GM12891 (cell line): ENCODE data around the gene TNFRSF25.

Source experiments
- DNase-seq: peaks from one replicate; pipeline ENCODE4 v3.0.0; 2011; ENCODE audit warnings: low spot score; ENCODE audit not compliant: insufficient read length
- FAIRE-seq: peaks from 2 replicates; lab custom pipeline; 2011; peaks lifted over from hg19 to GRCh38; lab: Jason Lieb, UNC
- PAX5 ChIP-seq: IDR thresholded peaks from 2 replicates; pipeline ENCODE4 v1.6.1; 2011; ENCODE audit warnings: low read length, moderate library complexity, mild to moderate bottlenecking; ENCODE audit not compliant: insufficient read depth, severe bottlenecking
- POLR2A ChIP-seq: IDR thresholded peaks from 2 replicates; pipeline ENCODE4 v1.6.1; 2011; ENCODE audit warnings: low read depth, low read length, control low read depth
- POLR2AphosphoS5 ChIP-seq: IDR thresholded peaks from 2 replicates; pipeline ENCODE4 v1.6.1; 2011; ENCODE audit warnings: low read depth, low read length, control low read depth
- POU2F2 ChIP-seq: IDR thresholded peaks from 2 replicates; pipeline ENCODE4 v1.6.1; 2011; ENCODE audit warnings: low read depth, mild to moderate bottlenecking, control low read depth, low read length, moderate library complexity
- SPI1 ChIP-seq: IDR thresholded peaks from 2 replicates; pipeline ENCODE4 v1.6.1; 2011; ENCODE audit warnings: low read depth, low read length, control low read depth
- TAF1 ChIP-seq: IDR thresholded peaks from 2 replicates; pipeline ENCODE4 v1.6.1; 2011; ENCODE audit warnings: low read depth, low read length, control low read depth

Gene TNFRSF25

DNA sequence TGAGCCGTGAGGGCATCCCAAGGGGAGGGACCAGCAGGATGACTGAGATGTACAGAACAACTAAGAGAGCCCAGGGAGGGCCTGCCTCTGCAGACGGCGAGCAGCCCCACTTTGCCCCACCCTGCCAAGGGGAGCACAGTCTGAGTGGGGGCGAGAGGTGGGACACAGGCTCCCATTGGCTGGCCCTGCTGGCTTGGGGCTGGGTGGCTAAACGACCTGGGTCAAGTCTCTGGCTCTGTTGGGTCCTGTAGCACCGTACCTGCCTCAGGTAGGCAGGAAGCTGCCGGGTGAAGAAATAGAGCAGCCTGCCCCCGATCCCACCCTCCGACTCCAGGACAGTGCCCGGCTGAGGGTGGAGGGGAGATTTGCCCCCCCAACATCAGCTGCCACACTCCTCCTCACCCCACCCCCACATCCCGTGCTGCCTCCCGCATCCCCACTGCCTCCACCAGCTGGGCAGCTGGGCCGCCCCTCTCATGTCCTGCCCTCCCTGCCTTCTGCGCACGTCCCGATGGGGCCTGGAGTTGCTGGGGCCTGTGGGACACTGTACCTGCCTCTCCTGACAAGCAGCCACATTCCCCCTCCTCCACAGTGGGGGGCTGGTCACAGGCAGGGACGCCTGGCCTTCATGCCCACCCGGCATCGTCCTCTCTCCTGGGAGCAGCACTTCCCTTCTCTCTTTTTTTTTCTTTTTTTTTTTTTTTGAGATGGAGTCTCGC, 38.1 kb upstream of the TNFRSF25 start:
- FAIRE-seq (no peak), DNase-seq (no peak)
- no peak for TF ChIP-seq SPI1
- TF ChIP-seq POLR2A = no peak
- TF ChIP-seq POU2F2 = no peak
- TF ChIP-seq POLR2AphosphoS5 = no peak
- TF ChIP-seq PAX5 = no peak
- no peak for TF ChIP-seq TAF1

DNA sequence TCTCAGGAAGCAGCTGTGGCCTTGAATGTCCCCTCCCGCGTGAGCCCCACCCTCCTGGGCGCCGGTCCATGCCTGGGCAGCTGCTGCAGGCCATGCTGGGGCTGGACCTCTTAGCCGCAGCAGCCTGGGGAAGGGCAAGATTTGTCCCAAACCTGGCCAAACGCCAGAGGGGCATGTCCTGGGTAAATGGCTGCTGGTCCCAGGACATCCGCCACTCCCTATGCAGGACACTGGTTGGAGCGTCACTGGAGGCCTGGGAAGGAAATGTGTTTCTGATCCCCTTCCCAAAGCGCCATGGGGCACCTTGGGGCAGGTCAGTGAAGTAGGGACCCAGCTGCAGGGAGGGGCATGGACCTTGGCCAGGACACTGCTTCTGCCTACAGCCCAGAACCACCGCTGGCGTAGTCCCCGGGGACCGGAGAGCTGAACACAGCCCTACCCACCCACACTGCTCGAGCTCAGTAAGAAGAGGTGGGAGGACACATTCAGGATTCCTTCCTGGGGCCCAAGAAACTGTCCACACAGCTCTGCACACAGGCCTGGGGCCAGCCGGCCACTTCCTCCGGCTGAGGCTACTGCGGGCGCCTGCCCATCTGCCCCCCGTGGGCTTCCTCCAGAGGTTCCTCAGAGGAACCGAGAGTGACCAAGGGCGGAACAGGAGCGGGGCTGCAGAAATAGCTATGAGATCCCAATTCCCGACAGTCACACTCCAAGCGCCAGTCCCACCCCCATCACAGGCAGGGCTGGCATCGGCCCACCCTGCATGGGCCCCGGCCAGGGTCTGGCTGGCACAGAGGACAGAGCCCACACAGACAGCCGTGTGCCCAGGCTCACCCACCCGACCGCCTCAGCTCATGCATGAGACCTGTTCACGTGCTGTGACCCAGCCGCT, 36.3 kb upstream of the TNFRSF25 start:
- TF ChIP-seq PAX5 (no peak), TAF1 (no peak), POLR2A (no peak), POU2F2 (no peak), POLR2AphosphoS5 (no peak), SPI1 (no peak)
- no peak for DNase-seq
- no peak for FAIRE-seq

DNA sequence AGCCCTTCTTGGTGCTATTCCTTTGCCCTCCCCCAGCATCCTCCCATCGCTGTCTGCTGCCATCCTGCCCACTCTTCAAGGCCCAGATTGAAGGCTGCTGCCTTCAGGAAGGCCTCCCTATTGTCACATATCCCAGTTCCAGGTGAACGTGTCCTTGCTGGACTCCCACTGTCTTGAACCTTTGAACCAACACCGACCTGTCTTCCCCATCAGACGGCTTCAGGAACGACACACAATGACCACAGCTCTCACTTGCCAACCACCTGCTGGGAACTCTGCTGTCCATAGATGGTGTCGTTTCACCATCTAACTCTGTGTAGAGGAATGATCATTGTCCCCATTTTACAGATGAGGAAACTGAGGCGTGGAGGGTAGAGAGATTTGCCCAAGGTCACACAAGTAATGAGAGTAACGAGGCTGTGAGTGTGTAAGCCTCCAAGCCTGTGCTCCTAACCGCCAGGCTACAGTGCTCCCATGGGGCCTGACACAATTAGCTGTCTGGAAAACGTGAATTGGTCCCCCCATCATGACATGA, 35.4 kb upstream of the TNFRSF25 start:
- DNase-seq = no peak
- no peak for FAIRE-seq
- TF ChIP-seq POLR2AphosphoS5 (no peak), POU2F2 (no peak), SPI1 (no peak), POLR2A (no peak), PAX5 (no peak)

DNA sequence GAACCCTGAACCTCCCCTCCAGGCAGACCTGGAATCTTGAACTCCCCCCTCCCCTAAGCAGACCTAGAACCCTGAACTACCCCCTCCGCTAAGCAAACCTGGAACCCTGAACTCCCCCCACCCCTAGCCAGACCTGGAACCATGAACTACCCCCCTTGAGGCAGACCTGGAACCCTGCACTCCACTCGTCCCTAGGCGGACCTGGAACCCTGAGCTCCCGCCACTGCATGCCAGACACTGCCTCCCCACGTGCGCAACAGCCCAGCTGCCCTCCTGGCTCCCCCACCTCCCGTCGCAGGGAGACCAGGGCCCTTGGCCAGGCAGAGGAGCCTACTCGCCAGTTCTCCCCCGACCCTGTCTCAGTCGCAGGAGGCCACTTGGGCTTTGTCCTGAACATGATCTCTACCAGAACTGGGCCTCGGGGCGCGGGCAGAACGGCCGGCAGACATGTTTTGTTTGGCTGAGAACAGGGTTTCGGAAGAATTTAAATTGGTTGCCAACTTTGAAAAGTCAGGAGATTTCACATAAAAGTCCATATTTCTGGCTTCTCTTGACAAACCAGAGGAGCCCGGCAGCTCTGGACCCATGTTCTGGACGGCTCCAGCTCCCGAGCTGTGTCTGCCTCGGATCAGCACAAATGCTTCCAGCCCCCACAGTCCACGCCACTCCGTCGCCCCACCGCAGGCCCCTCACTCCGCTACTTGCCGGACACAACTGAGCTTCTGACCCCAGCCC, 34.7 kb upstream of the TNFRSF25 start:
- TF ChIP-seq POLR2A = no peak
- TF ChIP-seq POU2F2 = no peak
- no peak for TF ChIP-seq SPI1
- TF ChIP-seq TAF1 = no peak
- TF ChIP-seq PAX5 = no peak
- TF ChIP-seq POLR2AphosphoS5 = no peak
- DNase-seq (no peak), FAIRE-seq (no peak)

DNA sequence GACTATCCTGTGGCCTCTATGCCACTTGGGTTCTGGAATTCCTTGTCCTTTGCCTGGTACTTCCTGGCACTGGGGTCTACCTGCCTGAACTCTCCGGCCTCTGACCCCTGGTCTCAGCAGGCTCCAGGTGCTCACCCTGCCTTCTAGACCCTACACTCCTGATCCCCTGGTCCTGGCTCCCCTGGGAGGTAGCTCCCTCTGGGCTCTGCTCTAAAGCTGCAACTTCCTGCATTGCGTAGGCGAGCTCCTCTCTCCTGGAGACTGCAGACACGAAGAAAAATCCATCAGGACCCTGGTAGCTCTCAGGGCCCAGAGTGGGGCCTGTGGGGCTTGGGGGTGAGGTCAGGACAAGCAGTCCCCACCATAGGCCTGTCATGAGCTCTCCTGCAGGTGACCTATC, 33.3 kb upstream of the TNFRSF25 start:
- TF ChIP-seq POLR2AphosphoS5 = no peak
- no peak for TF ChIP-seq PAX5
- TF ChIP-seq SPI1 = no peak
- no peak for TF ChIP-seq POLR2A
- no peak for TF ChIP-seq POU2F2
- no peak for TF ChIP-seq TAF1

DNA sequence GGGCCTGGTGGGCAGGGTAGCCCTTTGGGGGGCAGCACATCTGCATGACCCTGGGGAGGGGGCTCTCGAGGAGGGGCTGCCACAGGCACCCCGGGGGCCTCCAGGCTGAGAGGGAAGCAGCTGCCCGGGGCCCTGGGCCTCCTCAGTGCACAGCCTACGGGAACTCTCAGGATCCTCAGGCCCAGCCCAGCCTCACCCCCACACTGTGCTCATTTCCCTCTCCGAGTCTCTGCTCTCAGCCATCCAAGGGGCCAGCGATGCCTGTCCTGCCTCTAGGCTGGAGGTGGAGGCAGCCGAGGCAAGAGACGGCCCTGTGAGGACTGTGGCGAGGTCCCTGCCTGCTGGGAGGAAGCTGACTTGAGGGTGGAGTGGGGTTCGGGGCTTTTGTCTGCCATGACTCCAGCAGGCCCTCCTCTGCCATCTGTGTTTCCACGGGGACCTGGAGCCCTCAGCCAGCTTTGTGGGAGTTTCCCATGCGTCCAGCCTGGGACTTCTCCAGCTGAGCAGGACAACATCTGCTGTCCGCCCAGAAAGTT, 32.7 kb upstream of the TNFRSF25 start:
- FAIRE-seq = no peak
- TF ChIP-seq POU2F2 (no peak), POLR2A (no peak), PAX5 (no peak)
- DNase-seq = no peak

More for the DNA sequence above, 33.3 kb upstream of the TNFRSF25 start:
- FAIRE-seq = no peak
- DNase-seq = no peak

DNA sequence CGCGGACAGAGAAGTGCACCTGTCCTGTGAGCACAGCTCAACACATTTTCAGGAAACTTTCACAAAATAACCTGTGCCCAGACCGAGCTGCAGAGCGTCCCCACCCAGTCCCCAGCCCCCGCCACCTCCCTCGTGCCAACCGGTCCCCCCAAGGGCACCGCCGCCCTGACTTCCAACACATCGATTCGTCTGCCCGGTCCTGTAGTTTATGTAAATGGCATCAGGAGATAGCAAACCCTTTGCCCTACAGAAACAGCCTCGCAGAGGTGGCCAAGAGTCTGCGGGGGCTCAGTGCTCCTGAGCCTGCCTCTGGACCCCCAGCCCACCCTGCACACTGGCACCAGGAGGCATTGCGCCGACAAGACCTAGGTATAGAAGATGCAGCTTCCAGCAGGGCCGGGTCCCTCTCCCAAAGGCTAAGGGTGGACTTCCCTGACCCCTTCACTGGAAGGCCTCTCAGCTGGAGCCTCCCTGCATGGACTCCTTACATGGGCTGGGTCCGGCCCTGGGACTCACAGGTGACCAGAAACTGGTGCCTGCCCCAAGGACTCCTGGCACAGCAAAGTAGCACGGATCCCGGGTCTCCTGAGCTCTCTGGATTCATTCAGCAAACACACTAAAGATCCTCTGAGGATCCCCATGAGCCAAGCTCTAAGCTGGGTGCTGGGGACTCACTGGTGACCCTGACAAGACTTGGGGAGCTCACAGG, 32.0 kb upstream of the TNFRSF25 start:
- TF ChIP-seq POLR2A = no peak
- no peak for TF ChIP-seq POU2F2
- no peak for FAIRE-seq
- no peak for DNase-seq

DNA sequence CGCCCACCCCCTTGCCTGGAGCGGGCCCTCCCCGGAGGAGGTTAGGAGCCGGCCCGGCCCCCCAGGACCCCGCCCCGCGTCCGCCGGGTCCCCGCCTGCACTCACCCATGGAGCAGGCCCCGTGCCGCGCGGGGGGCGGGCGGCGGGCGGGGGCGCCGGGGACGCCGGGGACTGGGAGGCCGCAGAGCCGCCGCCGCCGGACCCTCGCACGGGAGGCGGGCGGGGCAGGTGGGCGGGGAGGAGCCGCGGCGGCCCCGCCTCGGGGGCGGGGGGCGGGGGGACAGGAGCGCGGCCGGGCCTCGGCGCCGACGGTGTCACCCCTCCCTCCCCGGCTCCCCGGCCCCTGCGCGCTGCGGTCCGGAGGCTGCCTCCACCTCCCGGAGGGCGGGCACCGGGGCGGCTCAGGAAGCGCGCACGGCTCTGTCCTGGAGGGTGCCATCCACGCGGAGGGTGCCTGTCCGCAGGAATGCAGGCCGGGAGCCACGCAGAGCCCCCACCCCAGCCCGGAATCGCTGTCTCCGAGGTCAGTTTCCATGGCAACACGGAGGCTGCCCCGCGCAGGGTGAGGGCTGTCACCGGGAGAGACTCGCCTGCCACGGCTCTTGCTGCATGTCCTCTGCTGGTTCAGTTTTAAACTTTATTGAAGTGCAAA, 31.4 kb upstream of the TNFRSF25 start:
- TF ChIP-seq POLR2AphosphoS5 (no peak), POLR2A (no peak), SPI1 (no peak), PAX5 (no peak), TAF1 (no peak), POU2F2 (no peak)
- DNase-seq = peak; percentile 72
- peak; percentile 77 for FAIRE-seq
